Measurements from ENCODE around the gene KIF12. TPM values are rescaled to one million over a fixed set of nuclear protein-coding genes. Genes with fewer than 3 reads are reported as not detected.

Gene KIF12
- total and polyA plus RNA-seq, 2 donors (not counting 1 experiment from before 2014, with no cell fraction given): not detected

- H3K4me1 Mint-ChIP-seq: no peaks in the 10 kb centered on the region
- intact Hi-C loops (cut with micrococcal nuclease): no loop called here
- CTCF ChIA-PET: interaction anchor here (2.3 kb wide), 1 partner anchor 213 kb away, joined by 7 read pairs; no protein-coding TSS in a partner anchor
- POLR2A ChIA-PET: no interaction called here
- Histone ChIP-seq H3K9me3 (ENCODE audit: control extremely low read depth in 1 of 3, control insufficient read depth in 2 of 3, insufficient read depth in 1 of 3, low read length in 2 of 3) (no peaks in the 10 kb centered on the region), H3K27ac (ENCODE audit: low read length in 2 of 2) (no peak within 1 kb of the TSS), H3K27me3 (replicated peaks in 1 of 4; ENCODE audit: control extremely low read depth in 1 of 4, control insufficient read depth in 3 of 4, insufficient read depth in 4 of 4, low read length in 3 of 4) (peaks cover 0 to 2% (median 0%) of the 10 kb centered on the region in 4 experiments), H3K9ac (ENCODE audit: low read length) (no peak within 1 kb of the TSS), H3K79me2 (ENCODE audit: control insufficient read depth, insufficient read depth, low read length) (no peaks in the 10 kb centered on the region), H2AFZ (ENCODE audit: insufficient read depth, low read depth, low read length, poor library complexity, severe bottlenecking) (no peak within 1 kb of the TSS), H3K36me3 (replicated peaks in 1 of 2; ENCODE audit: control extremely low read depth in 1 of 2, control insufficient read depth in 1 of 2, extremely low read depth in 1 of 2, insufficient read depth in 2 of 2, low read length in 1 of 2) (no peaks in the 10 kb centered on the region), H3K4me2 (replicated peaks; ENCODE audit: low read depth, low read length, poor library complexity, severe bottlenecking) (no peak within 1 kb of the TSS), H3K4me1 (ENCODE audit: control insufficient read depth in 2 of 2, insufficient read depth in 2 of 2, low read length in 2 of 2) (no peaks in the 10 kb centered on the region), H3K4me3 (ENCODE audit: control extremely low read depth in 1 of 5, extremely low read depth in 1 of 5, insufficient read depth in 1 of 5, low read depth in 2 of 5, low read length in 4 of 5) (no peak within 1 kb of the TSS), H4K20me1 (ENCODE audit: control insufficient read depth, insufficient read depth, low read length, poor library complexity, severe bottlenecking) (no peaks in the 10 kb centered on the region)
- H3K9me3 Mint-ChIP-seq (ENCODE audit: insufficient read depth): no peaks in the 10 kb centered on the region
- ATAC-seq (ENCODE audit: low read depth) (no peak), DNase-seq (no peak)
- H3K27me3 Mint-ChIP-seq: peaks cover 26% of the 10 kb centered on the region
- TF ChIP-seq CTCF (IDR thresholded peaks at IDR 0.05) (no peak), EZH2 (IDR thresholded peaks at IDR 0.05; ENCODE audit: borderline replicate concordance, insufficient read depth, low read depth, low read length, poor library complexity, severe bottlenecking) (no peak)
- no peak within 1 kb of the TSS for H3K27ac Mint-ChIP-seq
- 79% methylated on average over 15 of the region's 16 CpGs for WGBS (ENCODE audit: insufficient coverage)
- H3K4me3 Mint-ChIP-seq: no peak within 1 kb of the TSS
Measured at GRCh38 chr9:114078021-114078780, 20.9 kb downstream of the KIF12 start, which contains the start of gene AMBP. AMBP (minus strand) TSS chr9:114078300; CDS start chr9:114078209, 91 bp downstream.

DNA sequence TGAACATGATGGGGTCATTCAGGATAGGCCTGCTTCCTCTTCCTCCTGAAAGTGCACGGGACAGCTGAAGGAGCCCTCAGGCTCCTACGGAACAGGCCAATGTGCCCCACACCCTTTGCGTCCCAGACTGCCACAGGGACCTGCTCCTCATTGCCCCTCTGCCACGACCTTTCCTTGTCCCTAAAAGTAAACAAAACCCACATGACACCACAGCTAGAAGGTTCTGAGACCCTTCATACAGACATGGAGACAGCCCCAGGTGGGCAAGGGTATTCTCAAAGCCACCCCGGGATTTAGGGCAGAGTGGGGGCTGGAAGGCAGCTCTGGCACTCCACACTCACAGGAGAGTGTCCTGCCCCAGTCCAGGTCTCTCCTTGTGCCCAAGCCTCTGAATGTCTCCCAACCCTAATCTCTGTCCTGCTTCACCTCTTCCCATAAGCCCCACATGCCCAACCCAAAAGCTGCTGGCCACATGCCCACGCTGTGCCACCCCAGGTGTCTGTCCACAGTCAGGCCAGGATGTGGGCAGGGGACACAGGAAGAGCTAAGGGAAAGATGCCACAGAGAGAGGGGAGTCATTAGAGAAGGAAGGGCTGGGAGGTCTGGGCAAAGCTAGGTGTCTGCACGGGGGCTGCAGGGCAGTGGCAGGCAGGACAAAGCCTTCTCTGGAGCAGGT, 21.8 kb downstream of the KIF12 start:
- H3K9me3 ChIP-seq (ENCODE audit: control extremely low read depth in 1 of 3, control insufficient read depth in 2 of 3, insufficient read depth in 1 of 3, low read length in 2 of 3): no peaks in the 10 kb centered on the region
- H4K20me1 ChIP-seq (ENCODE audit: control insufficient read depth, insufficient read depth, low read length, poor library complexity, severe bottlenecking): no peaks in the 10 kb centered on the region
- Mint-ChIP-seq H3K4me1 (no peaks in the 10 kb centered on the region), H3K27me3 (peaks cover 23% of the 10 kb centered on the region), H3K27ac (no peak overlapping the region), H3K4me3 (no peak overlapping the region), H3K9me3 (ENCODE audit: insufficient read depth) (no peaks in the 10 kb centered on the region)
- no peaks in the 10 kb centered on the region for H3K4me1 ChIP-seq (ENCODE audit: control insufficient read depth in 2 of 2, insufficient read depth in 2 of 2, low read length in 2 of 2)
- 35% methylated on average over 5 of the region's 7 CpGs for WGBS (ENCODE audit: insufficient coverage)
- intact Hi-C loops (cut with micrococcal nuclease): no loop called here
- H3K79me2 ChIP-seq (ENCODE audit: control insufficient read depth, insufficient read depth, low read length): no peaks in the 10 kb centered on the region
- H3K4me3 ChIP-seq (ENCODE audit: control extremely low read depth in 1 of 5, extremely low read depth in 1 of 5, insufficient read depth in 1 of 5, low read depth in 2 of 5, low read length in 4 of 5): no peak overlapping the region
- H3K27ac ChIP-seq (ENCODE audit: low read length in 2 of 2): no peak overlapping the region
- no peak for ATAC-seq (ENCODE audit: low read depth)
- no peaks in the 10 kb centered on the region for H3K36me3 ChIP-seq (replicated peaks in 1 of 2; ENCODE audit: control extremely low read depth in 1 of 2, control insufficient read depth in 1 of 2, extremely low read depth in 1 of 2, insufficient read depth in 2 of 2, low read length in 1 of 2)
- TF ChIP-seq EZH2 (IDR thresholded peaks at IDR 0.05; ENCODE audit: borderline replicate concordance, insufficient read depth, low read depth, low read length, poor library complexity, severe bottlenecking) (no peak), CTCF (IDR thresholded peaks at IDR 0.05) (no peak)
- no peak overlapping the region for H3K9ac ChIP-seq (ENCODE audit: low read length)
- H3K27me3 ChIP-seq (replicated peaks in 1 of 4; ENCODE audit: control extremely low read depth in 1 of 4, control insufficient read depth in 3 of 4, insufficient read depth in 4 of 4, low read length in 3 of 4): peaks cover 0 to 2% (median 0%) of the 10 kb centered on the region in 4 experiments
- POLR2A ChIA-PET: no interaction called here
- CTCF ChIA-PET: no interaction called here
- no peak overlapping the region for H3K4me2 ChIP-seq (replicated peaks; ENCODE audit: low read depth, low read length, poor library complexity, severe bottlenecking)
- no peak overlapping the region for H2AFZ ChIP-seq (ENCODE audit: insufficient read depth, low read depth, low read length, poor library complexity, severe bottlenecking)
- no peak for DNase-seq
